SHP77 treated with DMSO at 0.1 percent for 48 hours (cell line): ENCODE measurements around the gene PARD3B.

Experiments
- DNase-seq: peaks from one replicate; lab custom pipeline; 2025; lab: John Stamatoyannopoulos, UW

Gene PARD3B

DNA sequence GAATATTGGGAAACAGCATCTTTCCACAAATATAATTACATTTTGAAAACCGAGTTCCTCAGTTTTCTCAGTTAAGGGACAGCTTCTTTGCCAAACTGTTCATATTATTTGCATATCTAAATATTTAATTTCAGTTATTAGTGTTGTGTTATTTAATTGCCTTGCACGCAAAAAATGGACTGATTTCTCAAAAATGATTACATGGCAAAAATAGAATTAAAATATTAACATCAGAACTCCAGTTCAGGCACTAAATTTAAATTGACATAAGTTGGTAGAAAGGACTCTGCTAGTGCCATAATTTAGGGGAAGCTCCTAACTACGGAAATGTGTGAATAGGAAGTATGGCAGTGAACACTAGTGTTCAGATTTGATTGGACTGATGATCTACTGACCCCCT is 209.6 kb downstream of the PARD3B start:
- no peak for DNase-seq

- no peak for DNase-seq
Observed at GRCh38 chr2:204763974-204764703, 218.9 kb downstream of the PARD3B start.

GRCh38 chr2:204770735-204771134 is 225.5 kb downstream of the PARD3B start:
- DNase-seq = no peak

- no peak for DNase-seq
Observed at GRCh38 chr2:204771721-204772120, 226.4 kb downstream of the PARD3B start.

- DNase-seq = no peak
Observed at GRCh38 chr2:204772546-204772945, 227.3 kb downstream of the PARD3B start.

GRCh38 chr2:204775766-204776165 is 230.5 kb downstream of the PARD3B start:
- no peak for DNase-seq

DNA sequence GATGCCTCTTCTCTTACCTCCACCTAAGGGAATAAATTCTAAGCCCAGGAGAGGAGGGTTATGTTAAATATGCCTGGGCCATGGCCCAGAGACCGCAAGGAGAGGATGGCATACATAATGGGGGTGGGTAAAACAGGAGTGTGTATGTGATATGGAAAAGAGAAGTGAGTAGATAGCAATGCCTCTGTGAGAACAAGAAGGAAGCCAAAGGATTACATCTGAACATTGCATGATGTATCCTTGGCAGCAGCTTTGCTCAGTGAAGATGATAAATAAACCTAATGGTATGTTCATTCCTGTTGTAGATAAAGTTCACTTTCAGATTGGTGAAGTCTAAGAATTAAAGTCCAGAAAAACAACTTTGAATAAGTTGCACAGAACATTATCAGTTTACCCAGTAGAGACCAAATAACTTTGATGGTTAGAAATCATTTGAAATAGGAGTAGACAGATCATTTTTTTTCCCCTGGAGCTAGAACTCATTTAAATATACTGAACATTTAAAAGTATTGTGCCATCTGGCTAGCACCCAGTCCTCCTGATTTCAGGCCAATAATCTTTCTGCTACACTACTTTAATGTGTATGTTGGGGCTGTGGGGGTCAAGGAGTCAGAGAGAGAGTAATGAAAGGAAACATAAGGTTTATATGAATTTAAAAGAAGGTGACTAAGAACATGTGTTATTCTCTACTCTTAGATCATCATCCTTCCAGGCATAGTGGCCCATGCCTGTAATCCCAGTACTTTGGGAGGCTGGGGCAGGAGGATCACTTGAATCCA is 231.7 kb downstream of the PARD3B start:
- DNase-seq = no peak

- DNase-seq = no peak
Observed at GRCh38 chr2:204779771-204780170, 234.5 kb downstream of the PARD3B start.

DNA sequence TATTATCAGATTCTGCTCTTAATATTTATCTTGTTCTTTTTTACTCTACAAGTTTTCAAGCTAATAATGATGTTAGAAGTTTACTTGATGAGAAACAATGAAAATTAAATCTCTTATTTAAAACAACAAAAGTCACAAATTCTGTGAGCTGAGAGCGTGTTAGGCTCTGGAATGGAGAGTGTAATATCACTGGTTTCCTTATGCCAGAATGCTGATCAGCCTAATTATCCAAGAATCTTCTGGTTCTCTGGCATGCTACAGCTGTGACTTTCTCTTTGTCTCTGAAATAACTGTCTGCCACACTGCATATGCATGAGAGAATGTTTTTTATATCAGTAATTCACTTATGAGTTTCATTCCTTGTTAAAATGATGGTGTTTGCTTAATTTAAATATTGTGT is 236.7 kb downstream of the PARD3B start:
- DNase-seq = no peak

- no peak for DNase-seq
Observed at GRCh38 chr2:204790076-204790475, 244.8 kb downstream of the PARD3B start.

GRCh38 chr2:204791230-204791629 is 246.0 kb downstream of the PARD3B start:
- DNase-seq = no peak

GRCh38 chr2:204794624-204795023 is 249.3 kb downstream of the PARD3B start:
- no peak for DNase-seq

DNA sequence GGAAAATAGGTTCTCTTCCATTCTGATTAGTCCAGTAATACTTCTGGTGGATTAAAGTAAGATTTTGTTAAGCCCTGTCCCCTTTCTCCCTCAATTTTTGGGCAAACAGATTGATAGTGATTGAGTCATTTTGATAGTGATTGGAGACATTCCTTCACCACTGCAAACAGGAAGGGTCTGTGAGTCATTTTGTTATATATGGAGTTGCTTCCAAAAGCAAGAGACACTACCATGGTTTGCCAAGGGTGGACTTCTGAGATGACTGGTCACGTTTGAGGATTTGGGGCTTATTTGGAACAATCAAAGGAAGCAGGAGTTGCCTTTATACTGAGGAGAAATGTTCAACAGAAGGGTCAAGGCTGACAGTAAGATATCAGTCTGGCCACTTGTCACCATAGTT is 249.9 kb downstream of the PARD3B start:
- no peak for DNase-seq

- DNase-seq = no peak
Observed at GRCh38 chr2:204796581-204796980, 251.3 kb downstream of the PARD3B start.

- DNase-seq = no peak
Observed at GRCh38 chr2:204799791-204800190, 254.5 kb downstream of the PARD3B start.

- no peak for DNase-seq
Observed at GRCh38 chr2:204808494-204808893, 263.2 kb downstream of the PARD3B start.

- no peak for DNase-seq
Observed at GRCh38 chr2:204824751-204825453, 279.6 kb downstream of the PARD3B start.

- DNase-seq = no peak
Observed at GRCh38 chr2:204825681-204826080, 280.4 kb downstream of the PARD3B start.

DNA sequence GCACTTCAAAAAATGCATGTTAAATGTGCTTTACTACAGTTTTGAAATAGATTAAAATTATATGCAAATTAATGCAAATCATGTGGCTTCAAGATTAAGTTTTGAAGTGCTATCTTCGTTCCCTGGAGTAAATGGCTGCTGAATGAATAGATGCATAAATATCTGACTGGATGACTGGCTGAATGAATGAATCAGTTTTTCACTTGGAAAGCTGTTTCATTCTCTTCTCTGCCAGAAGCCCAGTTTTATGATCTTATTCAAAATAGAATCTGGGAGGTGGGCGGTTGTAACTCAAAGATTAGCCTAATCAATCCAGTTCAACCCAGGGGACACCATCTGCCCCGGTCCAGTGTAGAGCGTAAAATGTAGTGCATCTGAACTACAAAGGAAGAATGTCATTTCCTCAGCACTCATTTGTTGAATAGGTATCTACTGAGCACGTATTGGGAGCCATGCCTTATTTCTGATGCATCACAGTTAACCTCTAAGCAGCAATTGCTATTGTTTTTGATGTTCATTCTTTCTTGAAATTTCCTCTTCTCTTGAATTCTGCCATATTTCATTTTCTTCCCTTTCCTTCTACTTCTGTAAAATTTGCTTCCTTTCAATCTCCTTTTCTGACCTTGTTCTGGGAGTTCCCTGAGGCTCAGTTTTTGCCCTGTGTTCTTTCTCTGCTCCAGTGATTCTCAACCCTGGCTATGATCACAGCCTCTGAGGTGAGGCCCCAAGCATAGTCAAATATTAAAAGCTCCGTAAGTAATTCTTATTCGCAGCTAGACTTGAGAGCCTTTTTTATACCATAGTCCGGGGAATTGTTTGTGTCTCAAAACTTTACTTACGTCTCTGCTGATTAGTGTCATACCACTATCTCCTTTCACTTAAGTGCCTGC is 282.7 kb downstream of the PARD3B start:
- DNase-seq = no peak

DNA sequence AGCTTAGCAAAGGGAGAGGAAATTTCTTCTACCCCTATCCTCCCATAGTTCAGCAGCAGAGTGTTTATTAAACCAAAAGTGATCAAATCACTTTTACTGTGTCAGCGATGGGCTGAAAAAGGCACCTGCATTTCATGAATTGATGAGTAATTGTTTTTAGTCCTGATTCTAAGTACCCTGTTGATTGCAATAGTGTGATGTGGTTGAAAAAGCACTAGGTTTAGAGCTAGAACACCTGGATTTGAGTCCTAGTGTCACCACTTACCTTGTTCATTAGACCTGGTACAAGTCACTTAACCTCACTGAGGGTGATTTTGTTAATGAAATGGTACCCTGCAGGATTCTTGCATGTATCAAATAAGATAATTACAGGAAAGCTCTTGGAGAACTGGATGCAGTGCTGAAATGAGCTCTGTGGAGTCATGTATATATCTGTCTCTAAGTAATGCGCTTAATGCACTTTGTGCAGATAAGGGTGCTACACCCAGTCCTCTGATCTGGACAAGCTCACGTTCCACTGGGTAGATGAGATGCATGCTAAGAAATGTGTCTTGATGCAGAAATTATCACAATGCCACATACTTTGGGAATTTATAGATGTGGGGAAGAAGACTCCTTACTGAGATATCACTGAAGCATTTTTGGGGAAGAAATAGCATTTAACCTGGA is 289.6 kb downstream of the PARD3B start:
- no peak for DNase-seq

DNA sequence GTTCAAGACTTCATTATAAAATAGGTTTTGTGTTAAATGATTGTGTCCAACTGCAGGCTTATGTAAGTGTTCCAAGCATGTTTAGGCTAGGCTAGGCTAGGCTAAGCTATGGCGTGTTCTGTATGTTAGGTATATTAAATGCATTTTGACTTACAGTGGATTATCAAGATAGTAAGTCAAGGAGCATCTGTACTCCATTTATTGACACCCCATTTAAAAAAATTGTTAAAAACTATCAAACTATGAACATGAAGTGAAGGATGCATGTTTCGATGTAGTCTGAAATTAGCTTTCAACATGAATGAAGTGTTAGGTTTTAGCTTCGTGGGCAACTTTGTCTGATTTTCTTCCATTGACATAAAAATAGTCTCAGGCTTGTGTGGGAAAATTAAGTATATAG is 290.5 kb downstream of the PARD3B start:
- no peak for DNase-seq
